GM12891 (cell line): ENCODE measurements around the gene RDM1.

ENCODE experiments used
- PAX5 ChIP-seq: IDR thresholded peaks from 2 replicates; pipeline ENCODE4 v1.6.1; 2011; ENCODE audit warnings: low read length, moderate library complexity, mild to moderate bottlenecking; ENCODE audit not compliant: insufficient read depth, severe bottlenecking
- POLR2A ChIP-seq: IDR thresholded peaks from 2 replicates; pipeline ENCODE4 v1.6.1; 2011; ENCODE audit warnings: low read depth, low read length, control low read depth
- POLR2AphosphoS5 ChIP-seq: IDR thresholded peaks from 2 replicates; pipeline ENCODE4 v1.6.1; 2011; ENCODE audit warnings: low read depth, low read length, control low read depth
- POU2F2 ChIP-seq: IDR thresholded peaks from 2 replicates; pipeline ENCODE4 v1.6.1; 2011; ENCODE audit warnings: low read depth, mild to moderate bottlenecking, control low read depth, low read length, moderate library complexity
- SPI1 ChIP-seq: IDR thresholded peaks from 2 replicates; pipeline ENCODE4 v1.6.1; 2011; ENCODE audit warnings: low read depth, low read length, control low read depth
- TAF1 ChIP-seq: IDR thresholded peaks from 2 replicates; pipeline ENCODE4 v1.6.1; 2011; ENCODE audit warnings: low read depth, low read length, control low read depth

DNA sequence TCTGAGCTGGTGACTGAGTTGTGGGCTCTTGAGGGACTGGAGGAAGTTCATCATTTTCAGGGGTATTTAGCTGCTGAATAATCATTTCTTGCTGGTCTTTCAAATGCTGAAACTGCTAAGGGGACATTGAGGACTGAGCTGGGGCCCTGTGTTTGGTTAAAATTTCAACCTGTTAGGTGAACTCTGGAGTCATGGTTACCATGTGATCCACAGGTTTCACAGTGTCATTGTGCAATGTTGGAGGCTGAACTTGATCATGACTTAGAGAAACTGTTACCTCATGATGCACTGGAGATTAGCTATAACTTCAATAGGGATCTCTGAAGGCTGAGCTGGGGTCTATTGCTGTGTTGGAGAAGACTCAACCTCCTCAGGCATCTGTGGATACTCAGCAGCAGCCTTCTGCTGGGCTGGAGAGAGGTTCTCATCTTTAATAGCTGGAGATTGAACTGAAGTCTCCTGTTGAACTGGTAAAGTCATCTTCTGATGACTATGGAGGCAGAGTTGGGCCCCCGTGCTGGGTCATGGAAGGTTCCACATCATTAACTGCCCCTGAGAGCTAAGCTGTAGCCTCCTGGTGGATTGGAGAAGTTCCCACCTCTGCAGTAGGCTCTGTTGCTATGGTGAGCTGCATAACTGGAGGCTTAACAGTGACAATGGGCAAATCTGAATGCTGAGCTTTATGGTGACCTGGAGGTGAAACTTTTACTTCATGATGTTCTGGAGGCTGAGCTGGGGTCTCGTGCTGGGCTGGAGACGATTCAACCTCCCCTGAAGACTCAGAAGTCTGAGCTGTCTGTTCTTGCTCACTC is 15.2 kb downstream of the RDM1 start:
- no peak for TF ChIP-seq POLR2A
- TF ChIP-seq TAF1, result no peak
- TF ChIP-seq POLR2AphosphoS5, result no peak
- no peak for TF ChIP-seq SPI1
- no peak for TF ChIP-seq PAX5
- no peak for TF ChIP-seq POU2F2
